ENCODE data around the gene EGR4. TPM values are rescaled to one million over a fixed set of nuclear protein-coding genes. Genes with fewer than 3 reads are reported as not detected.

Gene EGR4
- total RNA-seq, 1 donor: not detected

DNA sequence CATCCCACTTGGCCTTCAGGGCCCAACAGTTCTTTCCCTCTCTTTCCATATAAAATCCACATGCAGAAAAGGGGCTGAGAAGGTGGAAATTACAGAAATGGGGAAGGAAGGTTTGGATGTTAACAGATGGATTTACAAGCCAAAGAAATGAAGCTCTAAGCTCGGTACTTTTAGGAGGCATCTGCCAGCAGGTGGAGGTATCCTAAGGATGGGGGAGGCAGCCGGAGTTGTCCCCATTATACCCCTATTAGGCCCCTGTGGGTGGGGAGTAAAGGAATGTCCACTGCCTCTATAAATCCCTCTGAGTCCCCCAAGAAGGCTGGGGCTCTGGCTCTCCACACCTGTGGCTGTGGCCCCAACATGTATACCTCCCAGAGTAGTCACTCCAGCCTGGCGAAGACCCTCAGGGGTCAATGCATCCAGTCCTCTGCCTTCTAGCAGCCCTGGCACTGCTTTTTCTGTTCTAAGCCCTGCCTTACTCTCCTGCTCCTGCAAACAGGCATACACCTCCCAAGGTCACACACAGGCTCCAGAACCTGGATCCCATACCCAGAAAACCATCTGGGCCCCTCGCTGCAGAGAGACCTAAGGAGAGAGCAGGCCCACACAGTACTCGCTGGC, 10.3 kb downstream of the EGR4 start:
- H3K4me3 ChIP-seq (ENCODE audit: insufficient read depth, low read length): no peak overlapping the region
- peaks cover 31% of the 10 kb centered on the region for H3K27me3 ChIP-seq (ENCODE audit: insufficient read depth, low read length)
- no peak overlapping the region for H2AFZ ChIP-seq (ENCODE audit: low read length)
- no peak overlapping the region for H3K27ac ChIP-seq (ENCODE audit: low read depth, low read length)
- TF ChIP-seq, protein P1, sequence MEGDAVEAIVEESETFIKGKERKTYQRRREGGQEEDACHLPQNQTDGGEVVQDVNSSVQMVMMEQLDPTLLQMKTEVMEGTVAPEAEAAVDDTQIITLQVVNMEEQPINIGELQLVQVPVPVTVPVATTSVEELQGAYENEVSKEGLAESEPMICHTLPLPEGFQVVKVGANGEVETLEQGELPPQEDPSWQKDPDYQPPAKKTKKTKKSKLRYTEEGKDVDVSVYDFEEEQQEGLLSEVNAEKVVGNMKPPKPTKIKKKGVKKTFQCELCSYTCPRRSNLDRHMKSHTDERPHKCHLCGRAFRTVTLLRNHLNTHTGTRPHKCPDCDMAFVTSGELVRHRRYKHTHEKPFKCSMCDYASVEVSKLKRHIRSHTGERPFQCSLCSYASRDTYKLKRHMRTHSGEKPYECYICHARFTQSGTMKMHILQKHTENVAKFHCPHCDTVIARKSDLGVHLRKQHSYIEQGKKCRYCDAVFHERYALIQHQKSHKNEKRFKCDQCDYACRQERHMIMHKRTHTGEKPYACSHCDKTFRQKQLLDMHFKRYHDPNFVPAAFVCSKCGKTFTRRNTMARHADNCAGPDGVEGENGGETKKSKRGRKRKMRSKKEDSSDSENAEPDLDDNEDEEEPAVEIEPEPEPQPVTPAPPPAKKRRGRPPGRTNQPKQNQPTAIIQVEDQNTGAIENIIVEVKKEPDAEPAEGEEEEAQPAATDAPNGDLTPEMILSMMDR (IDR thresholded peaks at IDR 0.05; ENCODE audit: extremely low read depth, low read depth, low read length): no peak
- H3K4me1 ChIP-seq (ENCODE audit: insufficient read depth, low read length): peaks cover 3% of the 10 kb centered on the region
- H3K4me2 ChIP-seq (ENCODE audit: insufficient read depth, low read length): no peak overlapping the region
- no peaks in the 10 kb centered on the region for H3K79me2 ChIP-seq (ENCODE audit: insufficient read depth, low read length)
- H3K9me3 ChIP-seq (ENCODE audit: low read depth, low read length): no peaks in the 10 kb centered on the region
- H3K36me3 ChIP-seq (ENCODE audit: insufficient read depth, low read length): no peaks in the 10 kb centered on the region
- DNase-seq (ENCODE audit: insufficient read length, low spot score, missing footprints): peak; percentile 22
- no peaks in the 10 kb centered on the region for H4K20me1 ChIP-seq (ENCODE audit: insufficient read depth, low read length)

DNA sequence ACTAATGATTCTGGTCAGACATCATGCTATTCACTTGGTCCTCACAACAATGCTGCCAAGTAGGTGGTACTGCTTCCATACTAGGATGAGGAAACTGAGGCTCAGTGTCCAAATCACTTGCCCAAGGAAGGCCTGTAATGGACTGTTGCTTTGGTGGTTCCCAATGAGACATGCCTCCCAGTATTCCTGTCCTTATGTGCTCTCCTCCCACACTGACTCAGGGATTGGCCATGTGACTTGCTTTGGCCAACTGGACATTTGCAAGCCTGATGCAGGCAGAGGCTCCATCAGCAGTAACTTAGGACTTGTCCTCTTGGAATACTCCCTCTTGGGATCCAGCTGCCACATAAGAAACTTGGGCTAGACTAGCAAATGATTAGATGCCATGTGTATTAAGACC, 12.1 kb downstream of the EGR4 start:
- peak; percentile 56 for DNase-seq (ENCODE audit: insufficient read length, low spot score, missing footprints)
- no peaks in the 10 kb centered on the region for H3K36me3 ChIP-seq (ENCODE audit: insufficient read depth, low read length)
- H3K9me3 ChIP-seq (ENCODE audit: low read depth, low read length): no peaks in the 10 kb centered on the region
- no peaks in the 10 kb centered on the region for H3K79me2 ChIP-seq (ENCODE audit: insufficient read depth, low read length)
- H3K27me3 ChIP-seq (ENCODE audit: insufficient read depth, low read length): peaks cover 28% of the 10 kb centered on the region
- H4K20me1 ChIP-seq (ENCODE audit: insufficient read depth, low read length): no peaks in the 10 kb centered on the region
- no peak overlapping the region for H3K27ac ChIP-seq (ENCODE audit: low read depth, low read length)
- TF ChIP-seq, protein P1 (IDR thresholded peaks at IDR 0.05; ENCODE audit: extremely low read depth, low read depth, low read length): no peak
- no peak overlapping the region for H3K4me2 ChIP-seq (ENCODE audit: insufficient read depth, low read length)
- H3K4me3 ChIP-seq (ENCODE audit: insufficient read depth, low read length): no peak overlapping the region
- H2AFZ ChIP-seq (ENCODE audit: low read length): no peak overlapping the region
- peaks cover 3% of the 10 kb centered on the region for H3K4me1 ChIP-seq (ENCODE audit: insufficient read depth, low read length)

DNA sequence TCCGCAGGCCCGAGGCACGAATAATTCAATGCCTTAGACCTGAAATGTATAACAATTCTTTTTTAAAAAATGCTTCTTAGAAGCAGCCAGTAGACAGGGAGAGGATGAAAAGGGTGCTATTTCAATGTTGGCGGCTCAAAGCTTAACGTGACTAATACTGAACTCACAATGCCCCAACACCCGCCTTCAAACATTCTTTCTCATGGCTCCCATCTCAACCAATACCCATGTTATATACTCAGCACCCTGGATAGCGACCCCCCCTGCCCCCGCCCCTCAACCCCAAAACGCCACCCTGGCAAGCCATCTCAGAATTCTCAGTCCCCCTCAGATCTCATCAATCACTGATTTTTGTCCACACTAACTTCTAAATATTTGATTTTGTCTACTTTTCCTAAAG, 13.5 kb downstream of the EGR4 start:
- Histone ChIP-seq H3K79me2 (ENCODE audit: insufficient read depth, low read length) (no peaks in the 10 kb centered on the region), H3K9me3 (ENCODE audit: low read depth, low read length) (no peaks in the 10 kb centered on the region), H3K27me3 (ENCODE audit: insufficient read depth, low read length) (peaks cover 15% of the 10 kb centered on the region), H3K27ac (ENCODE audit: low read depth, low read length) (no peak overlapping the region), H3K4me2 (ENCODE audit: insufficient read depth, low read length) (no peak overlapping the region), H3K4me1 (ENCODE audit: insufficient read depth, low read length) (peaks cover 3% of the 10 kb centered on the region), H2AFZ (ENCODE audit: low read length) (no peak overlapping the region), H4K20me1 (ENCODE audit: insufficient read depth, low read length) (no peaks in the 10 kb centered on the region), H3K4me3 (ENCODE audit: insufficient read depth, low read length) (no peak overlapping the region), H3K36me3 (ENCODE audit: insufficient read depth, low read length) (no peaks in the 10 kb centered on the region)
- peak; percentile 68 for DNase-seq (ENCODE audit: insufficient read length, low spot score, missing footprints)
- TF ChIP-seq, protein P1 (IDR thresholded peaks at IDR 0.05; ENCODE audit: extremely low read depth, low read depth, low read length): no peak

DNA sequence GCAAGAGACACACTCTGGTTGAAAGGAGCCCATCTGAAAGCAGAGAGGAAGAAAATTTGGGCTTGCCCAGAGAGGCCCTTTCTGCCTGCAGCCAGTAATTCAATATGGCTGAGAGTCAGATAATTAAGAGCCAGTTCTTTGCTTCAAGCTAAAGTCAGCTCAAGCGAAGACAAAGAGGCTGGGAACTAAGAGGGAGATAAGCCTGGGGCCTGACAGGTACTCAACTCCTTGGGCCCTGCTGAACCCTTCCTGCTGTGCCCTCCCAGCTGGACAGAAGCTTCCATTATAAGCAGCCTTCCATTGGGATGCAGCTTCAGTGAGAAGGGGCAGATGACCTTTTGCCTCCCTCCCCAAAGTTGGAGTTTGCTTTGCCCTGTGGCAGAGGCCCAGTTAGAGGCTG, 21.1 kb downstream of the EGR4 start:
- Histone ChIP-seq H3K36me3 (ENCODE audit: insufficient read depth, low read length) (no peaks in the 10 kb centered on the region), H4K20me1 (ENCODE audit: insufficient read depth, low read length) (no peaks in the 10 kb centered on the region), H3K27ac (ENCODE audit: low read depth, low read length) (no peak overlapping the region), H3K4me2 (ENCODE audit: insufficient read depth, low read length) (no peak overlapping the region), H3K79me2 (ENCODE audit: insufficient read depth, low read length) (no peaks in the 10 kb centered on the region), H3K27me3 (ENCODE audit: insufficient read depth, low read length) (peaks cover 39% of the 10 kb centered on the region), H3K9me3 (ENCODE audit: low read depth, low read length) (peaks cover 3% of the 10 kb centered on the region), H2AFZ (ENCODE audit: low read length) (no peak overlapping the region), H3K4me3 (ENCODE audit: insufficient read depth, low read length) (no peak overlapping the region), H3K4me1 (ENCODE audit: insufficient read depth, low read length) (no peaks in the 10 kb centered on the region)
- TF ChIP-seq, protein P1 (IDR thresholded peaks at IDR 0.05; ENCODE audit: extremely low read depth, low read depth, low read length): no peak
- peak; percentile 45 for DNase-seq (ENCODE audit: insufficient read length, low spot score, missing footprints)
